OCI-LY1 (cell line): Measurements from ENCODE around the gene B3GNT5.

Experiments used
- H2AFZ ChIP-seq: fragments of 200-600 bp; sonication (generic), shearing (Covaris generic); 2 replicates; pipeline ENCODE4 v1.6.0; 2014; ENCODE audit warnings: antibody characterized with exemption, mild to moderate bottlenecking, low read length
- H3F3A ChIP-seq: fragments of 200-600 bp; sonication (generic), shearing (Covaris generic); 2 replicates; pipeline ENCODE4 v1.6.0; 2014; ENCODE audit warnings: mild to moderate bottlenecking, antibody characterized with exemption, low read length, moderate library complexity; ENCODE audit not compliant: insufficient read depth
- H3K27ac ChIP-seq: fragments of 200-600 bp; sonication (generic); 2 replicates; pipeline ENCODE4 v1.5.1; 2014; ENCODE audit warnings: low read length, mixed run types, mild to moderate bottlenecking, low read depth; ENCODE audit not compliant: poor library complexity, severe bottlenecking
- H3K27me3 ChIP-seq: fragments of 200-600 bp; sonication (generic); 2 replicates; pipeline ENCODE4 v1.6.0; 2014; ENCODE audit warnings: antibody characterized with exemption, mild to moderate bottlenecking, low read length, moderate library complexity; ENCODE audit not compliant: insufficient read depth
- H3K36me3 ChIP-seq: fragments of 200-600 bp; sonication (generic); 2 replicates; pipeline ENCODE4 v1.6.1; 2014; ENCODE audit warnings: mild to moderate bottlenecking, antibody characterized with exemption, low read length, moderate library complexity, mixed read lengths; ENCODE audit not compliant: insufficient read depth
- H3K4me1 ChIP-seq: fragments of 200-600 bp; sonication (generic); 2 replicates; pipeline ENCODE4 v1.5.1; 2014; ENCODE audit warnings: mild to moderate bottlenecking, low read length, moderate library complexity; ENCODE audit not compliant: insufficient read depth, severe bottlenecking
- H3K4me2 ChIP-seq: fragments of 200-600 bp; sonication (generic), shearing (Covaris generic); 2 replicates; pipeline ENCODE4 v1.6.1; 2014; ENCODE audit warnings: low read length
- H3K4me3 ChIP-seq: fragments of 200-600 bp; sonication (generic); 2 replicates; pipeline ENCODE4 v1.5.1; 2014; ENCODE audit warnings: low read length, low read depth, mild to moderate bottlenecking, mixed read lengths; ENCODE audit not compliant: poor library complexity, severe bottlenecking
- H3K79me2 ChIP-seq: fragments of 200-600 bp; shearing (Covaris generic); 2 replicates; pipeline ENCODE4 v1.6.1; 2016; ENCODE audit warnings: mixed run types, low read length, mixed read lengths; ENCODE audit not compliant: insufficient read depth
- H3K9ac ChIP-seq: fragments of 200-600 bp; sonication (generic), shearing (Covaris generic); 2 replicates; pipeline ENCODE4 v1.6.1; 2014; ENCODE audit warnings: mild to moderate bottlenecking, low read length, mixed read lengths
- H3K9me2 ChIP-seq: fragments of 200-600 bp; sonication (generic), shearing (Covaris generic); 2 replicates; pipeline ENCODE4 v1.6.1; 2014; ENCODE audit warnings: low read depth, mild to moderate bottlenecking, low read length, mixed read lengths
- H3K9me3 ChIP-seq: fragments of 200-600 bp; shearing (Covaris generic); 2 replicates; pipeline ENCODE4 v1.6.1; 2014; ENCODE audit warnings: low read length, mixed read lengths
- H4K20me1 ChIP-seq: fragments of 200-600 bp; sonication (generic), shearing (Covaris generic); 2 replicates; pipeline ENCODE4 v1.6.0; 2016; ENCODE audit warnings: mild to moderate bottlenecking, low read length; ENCODE audit not compliant: insufficient read depth
- EZH2 ChIP-seq: fragments of 200-600 bp; sonication (generic), shearing (Covaris generic); IDR thresholded peaks from 2 replicates; pipeline ENCODE4 v1.8.0; 2017; ENCODE audit warnings: borderline replicate concordance, mixed run types, mild to moderate bottlenecking, antibody characterized with exemption, low read length, moderate library complexity, mixed read lengths
- TF ChIP-seq, protein P1 (sequence below): fragments of 200-600 bp; sonication (generic), shearing (Covaris generic); IDR thresholded peaks from 2 replicates; pipeline ENCODE4 v1.5.1; 2017; ENCODE audit warnings: mild to moderate bottlenecking, antibody characterized with exemption, low read length, moderate library complexity, mixed read lengths

The B3GNT5 gene

DNA sequence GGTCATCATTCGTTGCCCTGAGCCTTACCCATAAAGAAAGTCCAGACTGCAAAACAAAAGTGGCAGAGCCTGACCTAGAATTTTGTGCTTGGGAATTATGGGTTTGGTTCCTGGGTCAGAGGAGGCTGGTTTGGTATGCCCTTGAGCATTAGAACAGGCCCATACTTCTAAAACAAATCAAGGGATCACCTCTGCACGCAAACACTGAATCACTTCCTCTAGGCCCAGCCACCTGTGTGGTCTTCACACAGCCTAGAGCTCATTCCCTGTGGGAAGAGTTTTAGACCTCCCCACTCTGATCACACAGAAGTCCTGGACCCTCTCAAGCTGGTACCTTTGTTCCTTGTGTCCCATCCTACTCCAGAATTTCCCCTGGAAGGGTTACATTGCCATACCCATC, 59.4 kb downstream of the B3GNT5 start:
- Histone ChIP-seq H3K9me3 (no peaks in the 10 kb centered on the region), H3K27ac (no peak overlapping the region), H3K4me3 (no peak overlapping the region), H3F3A (no peaks in the 10 kb centered on the region), H3K79me2 (no peaks in the 10 kb centered on the region), H3K9me2 (no peaks in the 10 kb centered on the region), H3K27me3 (no peaks in the 10 kb centered on the region), H3K36me3 (no peaks in the 10 kb centered on the region), H3K4me1 (no peaks in the 10 kb centered on the region), H4K20me1 (no peaks in the 10 kb centered on the region), H3K9ac (no peak overlapping the region), H2AFZ (no peak overlapping the region), H3K4me2 (no peak overlapping the region)
- TF ChIP-seq, protein P1, sequence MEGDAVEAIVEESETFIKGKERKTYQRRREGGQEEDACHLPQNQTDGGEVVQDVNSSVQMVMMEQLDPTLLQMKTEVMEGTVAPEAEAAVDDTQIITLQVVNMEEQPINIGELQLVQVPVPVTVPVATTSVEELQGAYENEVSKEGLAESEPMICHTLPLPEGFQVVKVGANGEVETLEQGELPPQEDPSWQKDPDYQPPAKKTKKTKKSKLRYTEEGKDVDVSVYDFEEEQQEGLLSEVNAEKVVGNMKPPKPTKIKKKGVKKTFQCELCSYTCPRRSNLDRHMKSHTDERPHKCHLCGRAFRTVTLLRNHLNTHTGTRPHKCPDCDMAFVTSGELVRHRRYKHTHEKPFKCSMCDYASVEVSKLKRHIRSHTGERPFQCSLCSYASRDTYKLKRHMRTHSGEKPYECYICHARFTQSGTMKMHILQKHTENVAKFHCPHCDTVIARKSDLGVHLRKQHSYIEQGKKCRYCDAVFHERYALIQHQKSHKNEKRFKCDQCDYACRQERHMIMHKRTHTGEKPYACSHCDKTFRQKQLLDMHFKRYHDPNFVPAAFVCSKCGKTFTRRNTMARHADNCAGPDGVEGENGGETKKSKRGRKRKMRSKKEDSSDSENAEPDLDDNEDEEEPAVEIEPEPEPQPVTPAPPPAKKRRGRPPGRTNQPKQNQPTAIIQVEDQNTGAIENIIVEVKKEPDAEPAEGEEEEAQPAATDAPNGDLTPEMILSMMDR = no peak
- no peak for TF ChIP-seq EZH2

DNA sequence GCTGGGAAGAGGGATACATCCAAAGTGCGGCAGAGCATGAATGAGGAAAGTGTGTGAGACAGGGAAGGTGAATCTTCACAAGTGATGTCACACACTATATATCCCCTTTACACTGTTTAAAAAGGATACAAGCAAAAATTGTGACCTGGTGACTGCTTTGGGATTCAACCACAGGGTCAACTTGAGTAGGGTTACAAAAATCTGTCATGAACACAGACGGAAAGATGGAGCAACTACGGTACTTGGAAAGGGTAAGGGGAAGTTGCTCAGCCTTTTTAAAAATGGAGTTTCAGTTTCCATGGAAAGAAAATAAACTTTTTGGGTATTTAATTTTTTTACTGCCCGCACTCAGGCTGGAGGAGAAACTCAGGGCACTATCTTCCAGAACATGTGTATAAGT, 60.3 kb downstream of the B3GNT5 start:
- Histone ChIP-seq H3K9ac (no peak overlapping the region), H3K27me3 (no peaks in the 10 kb centered on the region), H3K27ac (no peak overlapping the region), H2AFZ (no peak overlapping the region), H3K9me3 (no peaks in the 10 kb centered on the region), H3K4me3 (no peak overlapping the region), H3K9me2 (no peaks in the 10 kb centered on the region), H3F3A (no peaks in the 10 kb centered on the region), H3K4me2 (no peak overlapping the region), H3K36me3 (no peaks in the 10 kb centered on the region), H4K20me1 (no peaks in the 10 kb centered on the region), H3K4me1 (no peaks in the 10 kb centered on the region), H3K79me2 (no peaks in the 10 kb centered on the region)
- TF ChIP-seq, protein P1 = no peak
- no peak for TF ChIP-seq EZH2

DNA sequence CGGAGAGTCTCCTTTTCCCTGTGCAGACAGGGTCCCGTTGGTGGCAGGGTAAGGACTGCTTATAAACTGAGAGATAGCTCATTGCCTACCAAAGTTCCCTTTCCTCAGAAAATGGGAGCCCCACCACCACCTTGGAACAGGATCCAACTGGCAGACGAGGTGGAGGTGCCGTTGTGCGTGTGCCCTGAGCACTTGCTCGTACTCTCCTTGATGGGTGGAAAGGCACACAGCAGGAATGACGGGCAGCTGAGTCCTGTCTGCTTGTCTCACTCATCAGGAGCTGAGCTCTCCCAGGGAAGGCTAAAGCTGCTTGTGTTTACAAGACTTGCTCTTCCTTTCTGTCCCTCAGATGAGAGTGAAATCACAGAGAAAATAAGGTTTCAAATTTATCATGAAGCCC, 60.7 kb downstream of the B3GNT5 start:
- Histone ChIP-seq H4K20me1 (no peaks in the 10 kb centered on the region), H3K4me1 (no peaks in the 10 kb centered on the region), H3K9me3 (no peaks in the 10 kb centered on the region), H3F3A (no peaks in the 10 kb centered on the region), H3K4me2 (no peak overlapping the region), H2AFZ (no peak overlapping the region), H3K9ac (no peak overlapping the region), H3K27me3 (no peaks in the 10 kb centered on the region), H3K79me2 (no peaks in the 10 kb centered on the region), H3K4me3 (no peak overlapping the region), H3K9me2 (no peaks in the 10 kb centered on the region), H3K36me3 (no peaks in the 10 kb centered on the region), H3K27ac (no peak overlapping the region)
- TF ChIP-seq, protein P1 = no peak
- no peak for TF ChIP-seq EZH2
